GM23248 (cell line): ENCODE data around the gene PLEKHH1. TPM values are rescaled to one million over a fixed set of nuclear protein-coding genes. Genes with fewer than 3 reads are reported as not detected.
A peak's percentile ranks its signal among the peaks of the same experiment; 100 is the strongest.

Experiments
- DNase-seq: peaks from one replicate; pipeline ENCODE4 v3.0.0-alpha.2; 2015
- H2AFZ ChIP-seq: fragments of 200-600 bp; sonication (generic); 2 replicates; pipeline ENCODE4 v1.6.1; 2016; ENCODE audit warnings: antibody characterized with exemption
- H3F3A ChIP-seq: fragments of 200-600 bp; sonication (generic); 2 replicates; pipeline ENCODE4 v1.6.1; 2016; ENCODE audit warnings: mild to moderate bottlenecking, antibody characterized with exemption, mixed run types; ENCODE audit not compliant: insufficient read depth
- H3K27ac ChIP-seq: fragments of 200-600 bp; sonication (generic); 2 replicates; pipeline ENCODE4 v1.5.1; 2016; ENCODE audit warnings: mild to moderate bottlenecking
- H3K27me3 ChIP-seq: fragments of 200-600 bp; sonication (generic); replicated peaks from 2 replicates; pipeline ENCODE4 v1.6.1; 2016; ENCODE audit warnings: mild to moderate bottlenecking; ENCODE audit not compliant: insufficient read depth
- H3K36me3 ChIP-seq: fragments of 200-600 bp; sonication (generic); 2 replicates; pipeline ENCODE4 v1.6.1; 2016; ENCODE audit warnings: low read depth, mild to moderate bottlenecking
- H3K4me1 ChIP-seq: fragments of 200-600 bp; sonication (generic); 2 replicates; pipeline ENCODE4 v1.6.1; 2016; ENCODE audit warnings: mild to moderate bottlenecking; ENCODE audit not compliant: insufficient read depth
- H3K4me2 ChIP-seq: fragments of 200-600 bp; sonication (generic); one replicate; pipeline ENCODE4 v1.6.1; 2016; ENCODE audit warnings: mild to moderate bottlenecking; ENCODE audit not compliant: unreplicated experiment
- H3K4me3 ChIP-seq: fragments of 200-600 bp; sonication (generic); 2 replicates; pipeline ENCODE4 v1.5.1; 2016; ENCODE audit warnings: mild to moderate bottlenecking
- H3K79me2 ChIP-seq: fragments of 200-600 bp; sonication (generic); 2 replicates; pipeline ENCODE4 v1.6.1; 2016; ENCODE audit warnings: mild to moderate bottlenecking; ENCODE audit not compliant: insufficient read depth
- H3K9ac ChIP-seq: fragments of 200-600 bp; sonication (generic); 2 replicates; pipeline ENCODE4 v1.6.1; 2016; ENCODE audit warnings: mild to moderate bottlenecking
- H3K9me2 ChIP-seq: fragments of 200-600 bp; sonication (generic); 2 replicates; pipeline ENCODE4 v1.6.1; 2016; ENCODE audit warnings: mixed run types, mild to moderate bottlenecking, moderate library complexity; ENCODE audit not compliant: insufficient read depth
- H3K9me3 ChIP-seq: fragments of 200-600 bp; sonication (generic); one replicate; pipeline ENCODE4 v1.6.1; 2017; ENCODE audit warnings: low read depth
- H4K20me1 ChIP-seq: fragments of 200-600 bp; sonication (generic); 2 replicates; pipeline ENCODE4 v1.6.0; 2016; ENCODE audit not compliant: insufficient read depth
- EZH2 ChIP-seq: fragments of 200-600 bp; sonication (generic); IDR thresholded peaks from 2 replicates; pipeline ENCODE4 v1.6.1; 2018; ENCODE audit warnings: antibody characterized with exemption, mild to moderate bottlenecking; ENCODE audit not compliant: insufficient read depth, poor library complexity, severe bottlenecking
- EZH2phosphoT487 ChIP-seq: fragments of 200-600 bp; sonication (generic); IDR thresholded peaks from 2 replicates; pipeline ENCODE4 v1.6.1; 2018; ENCODE audit warnings: antibody characterized with exemption, moderate library complexity, mild to moderate bottlenecking, low read depth; ENCODE audit not compliant: insufficient read depth
- WGBS, 2 experiments: methylation state at CpG; one replicate each; pipeline ENCODE4 v1.1.6; 2015 to 2017; ENCODE audit warnings: low lambda C conversion rate in 2 of 2, low coverage in 1 of 2; ENCODE audit errors: missing lambda C conversion rate in 2 of 2; 5-methylcytosine and 5-hydroxymethylcytosine counted together
- in situ Hi-C: fragments of 300-500 bp; cut with MboI; formaldehyde crosslinking; loops from 2 replicates; pipeline ENCODE4 v1.15.0; 2020
- polyA plus RNA-seq: library from polyadenylated mRNA; unstranded; fragments of >200 nt; fragmentation: Nextera tagmentation; extraction: Ambion mirVana; gene quantifications from 2 replicates; pipeline ENCODE4 v1.2.1, GENCODE V29; 2016
- total RNA-seq: library from RNA; depleted of rRNA; stranded (reverse); fragments of >200 nt; shearing (Covaris generic); gene quantifications from 2 replicates; pipeline ENCODE4 v1.2.3, GENCODE V29; 2014

Gene PLEKHH1
- total and polyA plus RNA-seq, 2 experiments from 2014 or later: under 0.01 to 0.13 TPM

DNA sequence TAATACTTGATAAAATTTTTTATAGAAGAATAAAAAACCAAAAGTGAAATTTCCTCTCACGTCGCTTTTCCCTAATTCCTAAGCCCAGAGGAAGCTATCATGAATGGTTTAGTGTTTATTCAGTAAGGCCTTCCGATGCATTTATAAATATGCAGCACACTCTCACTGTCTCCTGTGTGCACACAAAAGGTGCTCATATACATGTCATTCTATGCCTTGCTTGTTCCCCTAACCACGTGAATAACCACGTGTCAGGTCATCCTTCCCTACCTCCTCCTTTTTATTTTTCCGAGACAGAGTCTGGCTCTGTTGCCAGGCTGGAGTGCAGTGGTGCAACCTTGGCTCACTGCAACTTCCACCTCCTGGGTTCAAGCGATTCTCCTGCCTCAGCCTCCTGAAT lies 37.4 kb downstream of the PLEKHH1 start:
- DNase-seq: no peak
- in situ Hi-C loops: no loop called here

DNA sequence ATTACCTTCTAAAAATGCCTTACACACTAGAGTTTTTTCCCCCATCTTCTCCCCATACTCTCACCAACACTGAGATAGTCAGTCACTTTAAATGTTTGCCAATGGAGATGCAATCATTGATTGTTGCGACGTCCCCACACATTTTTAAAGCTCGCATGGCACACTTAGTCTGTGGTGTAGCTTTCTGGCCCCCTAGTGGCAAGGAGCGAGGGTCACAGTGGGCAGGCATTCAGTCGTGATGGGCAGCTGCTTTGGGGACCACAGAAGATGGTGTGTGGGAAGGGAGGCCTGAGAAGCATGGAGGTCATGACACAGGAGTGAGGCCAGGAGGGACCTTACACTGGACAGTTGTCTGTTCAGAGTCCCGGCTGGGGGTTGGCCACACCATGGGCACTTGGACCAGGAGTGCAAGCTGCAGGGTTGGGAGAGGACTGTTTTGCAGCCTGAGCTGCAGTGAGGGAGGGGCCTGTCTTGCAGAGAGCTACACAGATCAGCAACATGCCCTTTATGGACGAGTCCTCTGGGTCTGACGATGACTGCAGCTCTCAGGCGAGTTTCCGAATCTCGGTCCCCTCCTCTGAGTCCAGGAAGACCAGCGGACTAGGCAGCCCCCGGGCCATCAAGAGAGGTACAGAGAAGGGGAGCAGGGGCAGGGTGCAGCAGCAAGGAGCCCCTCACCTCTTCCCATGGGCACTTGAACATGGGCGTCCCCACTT lies 38.3 kb downstream of the PLEKHH1 start:
- in situ Hi-C loops: no loop called here
- no peaks in the 10 kb centered on the region for H3K36me3 ChIP-seq
- H3K4me1 ChIP-seq: no peaks in the 10 kb centered on the region
- no peaks in the 10 kb centered on the region for H3K9me3 ChIP-seq
- H3K9ac ChIP-seq: no peak overlapping the region
- no peaks in the 10 kb centered on the region for H3F3A ChIP-seq
- no peak overlapping the region for H3K4me2 ChIP-seq
- no peak overlapping the region for H2AFZ ChIP-seq
- 33 to 36% methylated on average over 13 to 14 of the region's 14 CpGs for WGBS, 2 experiments
- DNase-seq: peak; percentile 72
- no peaks in the 10 kb centered on the region; the same call in 1 of the 2 replicates for H3K27me3 ChIP-seq
- H4K20me1 ChIP-seq: no peaks in the 10 kb centered on the region
- no peaks in the 10 kb centered on the region for H3K79me2 ChIP-seq
- TF ChIP-seq EZH2phosphoT487 (no peak), EZH2 (no peak)
- H3K27ac ChIP-seq: no peak overlapping the region
- H3K9me2 ChIP-seq: no peaks in the 10 kb centered on the region
- H3K4me3 ChIP-seq: no peak overlapping the region

More for the DNA sequence above, 37.4 kb downstream of the PLEKHH1 start:
- no peak for TF ChIP-seq EZH2phosphoT487
- TF ChIP-seq EZH2: no peak
- Histone ChIP-seq H3K27ac (no peak overlapping the region), H3K36me3 (no peaks in the 10 kb centered on the region), H3K79me2 (no peaks in the 10 kb centered on the region), H4K20me1 (no peaks in the 10 kb centered on the region), H3K9me2 (no peaks in the 10 kb centered on the region), H3K4me1 (no peaks in the 10 kb centered on the region), H3K4me2 (no peak overlapping the region), H3K9me3 (no peaks in the 10 kb centered on the region), H3F3A (no peaks in the 10 kb centered on the region), H3K27me3 (no peaks in the 10 kb centered on the region; the same call in 1 of the 2 replicates), H3K4me3 (no peak overlapping the region), H2AFZ (no peak overlapping the region), H3K9ac (no peak overlapping the region)
- 83 to 88% methylated on average over 7 of the region's 7 CpGs for WGBS, 2 experiments

DNA sequence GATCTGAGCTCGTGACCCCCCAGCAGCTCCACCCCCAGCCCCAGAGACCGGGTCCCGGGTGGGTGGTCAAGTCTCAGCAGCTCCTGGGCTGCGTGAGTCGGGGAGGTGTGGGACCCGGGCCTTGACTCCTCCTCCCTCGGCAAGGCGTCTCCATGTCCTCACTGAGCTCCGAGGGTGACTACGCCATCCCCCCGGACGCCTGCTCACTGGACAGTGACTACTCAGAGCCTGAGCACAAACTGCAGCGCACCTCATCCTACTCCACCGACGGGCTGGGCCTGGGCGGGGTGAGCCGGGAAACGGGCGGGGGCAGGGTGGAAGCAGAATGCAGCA lies 38.9 kb downstream of the PLEKHH1 start:
- WGBS, 2 experiments: 62 to 67% methylated on average over 13 to 16 of the region's 19 CpGs
- no peaks in the 10 kb centered on the region for H4K20me1 ChIP-seq
- in situ Hi-C loops: no loop called here
- H3K4me2 ChIP-seq: no peak overlapping the region
- no peaks in the 10 kb centered on the region for H3F3A ChIP-seq
- H3K9me3 ChIP-seq: no peaks in the 10 kb centered on the region
- TF ChIP-seq EZH2phosphoT487 (no peak), EZH2 (no peak)
- H3K79me2 ChIP-seq: no peaks in the 10 kb centered on the region
- H3K4me3 ChIP-seq: no peak overlapping the region
- DNase-seq: no peak
- no peaks in the 10 kb centered on the region for H3K9me2 ChIP-seq
- H3K36me3 ChIP-seq: no peaks in the 10 kb centered on the region
- no peak overlapping the region for H3K27ac ChIP-seq
- no peaks in the 10 kb centered on the region for H3K4me1 ChIP-seq
- no peak overlapping the region for H3K9ac ChIP-seq
- H3K27me3 ChIP-seq: no peaks in the 10 kb centered on the region; the same call in 1 of the 2 replicates
- no peak overlapping the region for H2AFZ ChIP-seq

DNA sequence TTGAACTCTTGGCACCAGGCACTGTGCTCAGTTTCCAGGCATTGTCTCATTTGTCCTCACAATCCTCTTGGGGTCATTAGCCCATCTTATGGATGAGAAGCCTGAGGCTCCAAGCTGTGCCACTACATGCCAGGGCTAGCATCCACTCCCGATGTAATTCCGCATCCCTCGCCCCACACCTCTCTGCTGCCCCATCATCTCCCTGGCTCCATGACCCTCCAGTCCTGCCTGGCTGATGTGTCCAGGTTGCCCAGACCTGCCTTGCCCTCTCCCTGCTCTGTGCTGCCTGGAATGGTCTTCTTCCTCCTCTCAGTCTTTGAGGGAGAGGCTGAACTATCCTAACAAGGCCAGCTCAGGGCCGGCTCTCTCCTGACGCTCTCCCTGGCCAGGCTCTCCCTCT lies 39.5 kb downstream of the PLEKHH1 start:
- Histone ChIP-seq H3K4me2 (no peak overlapping the region), H3K9ac (no peak overlapping the region), H3K27me3 (no peaks in the 10 kb centered on the region), H3K4me3 (no peak overlapping the region), H3K36me3 (no peaks in the 10 kb centered on the region), H3K9me2 (no peaks in the 10 kb centered on the region), H2AFZ (no peak overlapping the region), H3K79me2 (no peaks in the 10 kb centered on the region), H3K27ac (no peak overlapping the region), H3K9me3 (no peaks in the 10 kb centered on the region), H3F3A (no peaks in the 10 kb centered on the region), H3K4me1 (no peaks in the 10 kb centered on the region), H4K20me1 (no peaks in the 10 kb centered on the region)
- TF ChIP-seq EZH2phosphoT487 (no peak), EZH2 (no peak)
- no peak for DNase-seq
- WGBS, 2 experiments: 72 to 77% methylated on average over 5 of the region's 5 CpGs
- in situ Hi-C loops: no loop called here
